HG02884 (cell line): ENCODE measurements around the gene IRF9.

ENCODE experiments used
- ATAC-seq: cut with Tn5 transposase; IDR thresholded peaks from one replicate; pipeline ENCODE4 v1.9.1; 2021; ENCODE audit warnings: mild to moderate bottlenecking, moderate library complexity; ENCODE audit not compliant: unreplicated experiment

IRF9 gene

DNA sequence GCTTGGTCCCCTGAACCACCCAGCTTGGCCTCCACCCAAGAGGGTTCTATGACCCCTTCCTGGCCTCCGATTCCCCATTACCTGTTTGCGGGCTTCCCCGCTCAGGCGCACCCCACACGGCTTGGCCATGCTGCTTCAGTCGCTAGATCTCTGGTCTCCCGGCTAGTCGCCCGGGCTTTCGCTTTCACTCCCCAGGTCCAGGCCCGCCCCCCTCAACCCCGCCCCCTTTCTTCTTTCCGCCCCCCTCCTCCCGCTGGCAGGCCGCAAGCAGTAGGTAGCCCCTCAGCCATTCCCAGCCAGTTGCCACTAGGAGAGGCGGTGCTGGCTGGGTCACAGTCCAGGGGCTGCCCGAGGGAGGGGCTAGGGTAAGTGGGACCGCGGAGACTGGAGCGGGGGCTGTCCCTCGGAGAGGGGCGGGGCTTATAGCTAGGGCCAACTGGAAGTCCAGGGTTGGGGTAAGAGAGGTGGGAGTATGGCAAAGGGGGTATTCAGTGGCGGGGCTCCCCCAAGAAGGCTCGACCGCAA, 14.6 kb upstream of the IRF9 start, which contains the start of gene PSME2:
Gene PSME2 (minus strand): TSS at position 158 of the 525 bp plus-strand sequence. CDS start 29 bp downstream, at position 129.
- peak; percentile 49 for ATAC-seq

DNA sequence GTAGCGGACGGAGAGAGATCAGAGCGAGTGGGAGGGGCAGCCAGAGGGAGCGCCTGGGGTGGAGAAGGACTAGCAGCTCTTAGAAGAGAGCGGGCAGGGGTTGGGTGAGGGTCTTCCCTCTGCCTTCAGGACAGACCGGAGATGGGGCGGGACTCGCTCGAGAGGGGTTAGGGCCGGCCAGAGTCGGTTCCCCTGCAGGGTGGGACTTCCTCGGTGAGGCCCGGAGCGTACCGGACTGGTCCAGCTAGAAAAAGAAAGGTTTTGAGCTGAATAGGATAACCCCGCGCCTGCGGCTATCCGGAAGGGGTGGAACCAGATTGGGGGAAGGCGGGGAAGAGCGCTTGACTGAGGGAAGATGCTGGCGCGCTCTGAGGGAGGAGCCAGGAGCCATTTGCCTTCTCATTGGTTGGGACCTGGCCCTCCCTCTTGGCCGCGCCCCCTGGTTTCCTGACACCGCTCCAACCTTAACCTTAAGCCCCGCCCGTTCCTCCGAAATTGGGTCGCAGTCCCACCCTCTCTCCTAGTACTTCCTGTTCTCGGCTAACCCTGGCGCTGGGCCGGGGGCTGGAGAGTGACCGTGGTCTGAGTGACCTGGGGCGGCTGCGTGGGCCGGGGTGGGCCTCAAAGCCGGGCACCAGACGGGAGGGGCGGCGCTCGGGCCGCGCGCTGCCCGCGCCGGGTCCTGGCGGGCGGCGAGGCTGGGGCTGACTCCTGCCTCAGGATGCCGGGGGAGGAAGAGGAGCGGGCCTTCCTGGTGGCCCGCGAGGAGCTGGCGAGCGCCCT, 13.9 kb upstream of the IRF9 start, which contains the start of gene RNF31:
Gene RNF31 (plus strand): TSS at position 521 of the 783 bp plus-strand sequence. CDS start 201 bp downstream, at position 722.
- peak; percentile 78 for ATAC-seq

DNA sequence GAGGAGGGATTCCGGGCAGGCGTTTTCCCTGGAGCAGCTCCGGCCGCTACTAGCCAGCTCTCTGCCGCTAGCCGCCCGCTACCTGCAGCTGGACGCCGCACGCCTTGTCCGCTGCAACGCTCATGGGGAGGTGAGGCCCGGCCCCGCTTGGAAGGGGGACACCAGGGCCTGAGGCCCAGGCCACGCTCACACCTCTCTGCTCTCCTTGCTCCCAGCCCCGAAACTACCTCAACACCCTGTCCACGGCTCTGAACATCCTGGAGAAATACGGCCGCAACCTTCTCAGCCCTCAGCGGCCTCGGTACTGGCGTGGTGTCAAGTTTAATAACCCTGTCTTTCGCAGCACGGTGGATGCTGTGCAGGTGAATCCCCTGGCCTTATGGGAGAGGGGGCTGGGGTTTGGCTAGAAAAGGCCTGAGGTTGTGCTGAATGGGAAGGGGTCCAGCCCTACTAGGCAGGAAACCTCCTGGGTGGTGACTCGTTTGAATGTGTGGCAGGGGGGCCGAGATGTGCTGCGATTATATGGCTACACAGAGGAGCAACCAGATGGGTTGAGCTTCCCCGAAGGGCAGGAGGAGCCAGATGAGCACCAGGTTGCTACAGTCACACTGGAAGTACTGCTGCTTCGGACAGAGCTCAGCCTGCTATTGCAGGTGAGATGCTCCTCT, 13.2 kb upstream of the IRF9 start:
- no peak for ATAC-seq

GRCh38 chr14:24149302-24149969, 11.6 kb upstream of the IRF9 start:
- no peak for ATAC-seq

DNA sequence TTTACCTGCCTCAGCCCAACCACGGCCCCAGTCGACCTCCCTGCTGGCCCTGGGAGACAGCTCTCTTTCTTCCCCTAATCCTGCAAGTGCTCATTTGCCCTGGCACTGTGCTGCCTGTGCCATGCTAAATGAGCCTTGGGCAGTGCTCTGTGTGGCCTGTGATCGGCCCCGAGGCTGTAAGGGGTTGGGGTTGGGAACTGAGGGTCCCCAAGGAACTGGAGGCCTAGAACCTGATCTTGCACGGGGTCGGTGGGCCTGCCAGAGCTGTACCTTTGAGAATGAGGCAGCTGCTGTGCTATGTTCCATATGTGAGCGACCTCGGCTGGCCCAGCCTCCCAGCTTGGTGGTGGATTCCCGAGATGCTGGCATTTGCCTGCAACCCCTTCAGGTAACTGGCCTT, 11.0 kb upstream of the IRF9 start:
- no peak for ATAC-seq

DNA sequence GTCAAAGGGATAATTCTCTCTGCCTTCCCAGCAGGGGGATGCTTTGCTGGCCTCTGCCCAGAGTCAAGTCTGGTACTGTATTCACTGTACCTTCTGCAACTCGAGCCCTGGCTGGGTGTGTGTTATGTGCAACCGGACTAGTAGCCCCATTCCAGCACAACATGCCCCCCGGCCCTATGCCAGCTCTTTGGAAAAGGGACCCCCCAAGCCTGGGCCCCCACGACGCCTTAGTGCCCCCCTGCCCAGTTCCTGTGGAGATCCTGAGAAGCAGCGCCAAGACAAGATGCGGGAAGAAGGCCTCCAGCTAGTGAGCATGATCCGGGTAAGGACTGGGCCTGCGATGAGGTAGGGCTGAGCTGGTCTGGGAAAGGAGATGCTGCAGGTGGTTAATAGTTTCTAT, 10.5 kb upstream of the IRF9 start:
- ATAC-seq = no peak

GRCh38 chr14:24150993-24151392, 10.1 kb upstream of the IRF9 start:
- no peak for ATAC-seq

GRCh38 chr14:24151404-24152080, 9.5 kb upstream of the IRF9 start:
- ATAC-seq = no peak

GRCh38 chr14:24155100-24155499, 6.0 kb upstream of the IRF9 start:
- no peak for ATAC-seq

DNA sequence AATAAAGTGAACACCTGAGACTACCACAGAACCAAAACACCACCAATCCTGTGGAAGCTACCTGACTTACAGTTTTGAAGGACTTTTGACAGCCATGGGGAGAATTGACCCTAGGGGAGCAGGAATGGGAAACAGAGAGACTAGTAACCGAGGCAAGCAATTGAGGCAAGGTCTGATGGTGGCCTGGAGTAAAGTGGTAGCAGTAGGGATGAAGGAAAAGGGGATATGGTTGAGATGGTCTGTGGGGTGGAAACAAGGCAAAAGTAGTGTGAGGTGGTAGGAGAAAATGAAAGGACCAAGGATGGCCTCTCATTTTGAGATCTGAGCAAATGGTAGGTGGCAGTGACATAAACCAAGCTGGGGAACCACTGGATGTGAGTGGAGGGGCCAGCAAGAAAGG, 4.2 kb upstream of the IRF9 start:
- ATAC-seq = no peak

DNA sequence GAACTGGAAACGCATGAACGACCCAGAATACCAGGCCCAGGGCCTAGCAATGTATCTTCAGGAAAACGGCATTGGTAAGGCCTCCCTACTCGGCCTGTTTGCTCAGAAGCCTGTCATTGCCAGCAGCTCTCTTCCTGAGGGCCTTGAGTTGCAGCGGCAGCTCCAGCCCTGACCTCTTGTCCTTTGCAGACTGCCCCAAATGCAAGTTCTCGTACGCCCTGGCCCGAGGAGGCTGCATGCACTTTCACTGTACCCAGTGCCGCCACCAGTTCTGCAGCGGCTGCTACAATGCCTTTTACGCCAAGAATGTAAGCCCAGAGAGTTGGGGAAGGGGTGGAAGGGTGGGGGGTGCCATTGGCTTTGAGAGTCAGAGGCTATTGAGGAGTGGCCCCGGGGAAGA, 3.7 kb upstream of the IRF9 start:
- ATAC-seq = no peak

DNA sequence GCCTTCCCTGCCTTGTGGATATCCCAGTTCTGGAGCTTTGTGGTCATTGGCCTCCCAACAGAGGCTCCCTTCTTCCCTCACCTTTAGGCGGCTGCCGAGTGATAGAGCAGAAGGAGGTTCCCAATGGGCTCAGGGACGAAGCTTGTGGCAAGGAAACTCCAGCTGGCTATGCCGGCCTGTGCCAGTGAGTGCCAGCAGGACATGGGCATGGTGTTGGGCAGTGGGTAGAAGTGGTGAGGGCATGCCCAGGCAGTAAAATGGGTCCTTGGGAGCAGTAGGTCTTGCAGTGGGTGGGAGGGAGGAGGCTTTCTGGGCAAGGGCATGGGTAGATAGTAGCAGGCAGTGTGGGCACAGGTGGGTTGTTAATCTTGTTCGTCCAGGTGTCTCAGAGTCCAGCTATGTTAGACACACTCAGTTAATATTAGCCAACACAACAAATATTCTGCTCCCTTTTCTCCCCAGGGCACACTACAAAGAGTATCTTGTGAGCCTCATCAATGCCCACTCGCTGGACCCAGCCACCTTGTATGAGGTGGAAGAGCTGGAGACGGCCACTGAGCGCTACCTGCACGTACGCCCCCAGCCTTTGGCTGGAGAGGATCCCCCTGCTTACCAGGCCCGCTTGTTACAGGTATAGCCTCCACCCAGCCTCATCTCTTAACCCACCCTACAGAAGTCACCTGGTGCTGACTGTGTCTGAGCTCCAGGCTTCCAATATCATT, 1.1 kb upstream of the IRF9 start:
- no peak for ATAC-seq

GRCh38 chr14:24160499-24160849, 591 bp upstream of the IRF9 start:
- ATAC-seq = no peak

DNA sequence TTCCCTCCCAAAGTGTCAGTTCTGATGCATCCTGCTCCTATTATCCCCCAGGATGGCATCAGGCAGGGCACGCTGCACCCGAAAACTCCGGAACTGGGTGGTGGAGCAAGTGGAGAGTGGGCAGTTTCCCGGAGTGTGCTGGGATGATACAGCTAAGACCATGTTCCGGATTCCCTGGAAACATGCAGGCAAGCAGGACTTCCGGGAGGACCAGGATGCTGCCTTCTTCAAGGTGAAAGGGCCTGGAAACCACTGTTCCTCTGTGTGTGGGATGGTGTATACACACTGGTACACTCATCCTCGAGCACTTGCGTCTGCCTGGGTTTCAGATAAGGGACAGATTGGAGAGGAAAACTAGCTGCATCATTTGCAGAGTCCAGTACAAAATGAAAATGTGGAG, 1.0 kb downstream of the IRF9 start:
- ATAC-seq = no peak

- ATAC-seq = no peak
Measured at GRCh38 chr14:24164518-24164991, 3.5 kb downstream of the IRF9 start.

DNA sequence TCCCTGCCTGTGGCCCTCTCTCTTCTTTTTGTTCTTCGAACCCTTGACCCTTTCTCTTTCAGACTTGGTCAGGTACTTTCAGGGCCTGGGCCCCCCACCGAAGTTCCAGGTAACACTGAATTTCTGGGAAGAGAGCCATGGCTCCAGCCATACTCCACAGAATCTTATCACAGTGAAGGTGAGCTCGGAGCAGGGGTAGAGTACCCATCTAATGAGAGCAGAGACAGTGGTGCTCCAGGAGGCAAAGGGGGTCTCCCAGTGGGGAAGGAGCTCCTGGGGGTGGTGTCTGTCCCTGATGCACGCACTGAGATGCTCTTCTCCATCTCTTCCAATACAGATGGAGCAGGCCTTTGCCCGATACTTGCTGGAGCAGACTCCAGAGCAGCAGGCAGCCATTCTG, 4.7 kb downstream of the IRF9 start:
- no peak for ATAC-seq

GRCh38 chr14:24167469-24168114, 6.5 kb downstream of the IRF9 start:
- ATAC-seq = no peak

DNA sequence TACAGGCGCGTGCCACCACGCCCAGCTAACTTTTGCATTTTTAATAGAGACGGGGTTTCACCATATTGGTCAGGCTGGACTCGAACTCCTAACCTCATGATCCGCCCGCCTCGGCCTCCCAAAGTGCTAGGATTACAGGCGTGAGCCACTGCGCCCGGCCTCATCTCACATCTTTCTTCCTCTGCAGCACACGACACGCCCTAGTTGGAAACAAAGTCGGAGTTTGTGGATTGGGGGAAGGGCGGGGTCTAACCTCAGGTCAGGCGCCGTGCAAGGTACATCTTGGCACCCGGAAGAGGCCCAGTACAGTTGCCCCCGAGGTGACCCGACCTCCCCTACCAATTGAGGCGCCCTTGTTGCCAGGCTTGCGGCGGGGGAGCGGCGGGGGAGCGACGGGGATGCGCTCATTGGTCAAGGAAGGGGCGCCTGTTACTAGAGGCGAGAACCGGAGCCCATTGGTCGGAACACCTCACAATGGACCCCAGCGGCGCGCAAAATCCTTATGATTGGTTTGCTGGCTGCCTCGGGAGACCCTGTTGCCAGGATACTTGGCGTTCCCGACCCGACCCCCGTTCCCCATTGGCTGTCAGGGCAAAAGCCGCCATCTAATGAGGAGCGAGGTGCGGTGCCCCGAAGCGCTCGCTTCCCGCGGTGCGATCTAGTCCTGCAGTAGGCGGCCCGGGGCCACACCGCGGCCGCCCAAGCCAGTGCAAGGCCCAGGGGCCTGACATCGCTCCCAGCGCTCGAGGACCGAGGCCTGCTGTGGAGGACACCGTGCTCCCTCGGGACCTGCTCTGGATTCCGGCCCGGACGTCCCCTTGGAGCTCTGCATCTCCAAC, 10.6 kb downstream of the IRF9 start, which contains the start of gene REC8:
Gene REC8 (plus strand): TSS at position 659 of the 839 bp plus-strand sequence. CDS start 473 bp downstream, outside the sequence.
- ATAC-seq = peak; percentile 76
